ENCODE results near the gene NCKAP5.

The NCKAP5 gene

DNA sequence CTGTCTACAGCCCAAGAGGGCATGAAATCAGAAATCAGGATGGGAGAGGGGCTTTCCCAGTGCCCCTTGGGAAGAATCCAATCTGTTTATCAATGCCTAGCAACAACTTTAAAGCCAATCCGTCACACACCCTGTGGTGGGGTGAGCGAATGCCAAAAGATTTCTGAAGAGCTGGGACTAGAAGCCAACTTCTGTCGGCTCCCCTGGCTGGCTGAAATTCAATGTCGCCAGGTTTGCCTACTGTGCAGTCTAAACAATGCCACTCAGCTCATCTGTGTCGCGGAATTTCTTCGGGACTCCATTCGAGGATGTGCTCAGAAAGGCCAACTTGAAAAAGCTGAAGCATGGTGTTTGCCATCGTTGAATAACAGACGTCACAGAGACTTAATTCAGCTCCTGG, 31.5 kb upstream of the NCKAP5 start:
- Histone ChIP-seq H3K4me1 (ENCODE audit: insufficient read depth, low read length) (no peaks in the 10 kb centered on the region), H3K4me3 (ENCODE audit: low read depth in 1 of 2, low read length in 2 of 2) (no peak overlapping the region), H2AFZ (ENCODE audit: low read depth, low read length) (no peak overlapping the region), H3K79me2 (ENCODE audit: insufficient read depth, low read length) (no peaks in the 10 kb centered on the region), H3K36me3 (ENCODE audit: insufficient read depth, low read length) (no peaks in the 10 kb centered on the region), H3K9me3 (ENCODE audit: insufficient read depth, low read length, severe bottlenecking) (no peaks in the 10 kb centered on the region), H4K20me1 (ENCODE audit: insufficient read depth, low read length) (no peaks in the 10 kb centered on the region), H3K9ac (ENCODE audit: low read depth, low read length) (no peak overlapping the region), H3K4me2 (ENCODE audit: insufficient read depth, low read length) (no peak overlapping the region), H3K27me3 (ENCODE audit: insufficient read depth, low read length, poor library complexity) (peaks cover 4% of the 10 kb centered on the region), H3K27ac (ENCODE audit: low read length) (no peak overlapping the region)
- TF ChIP-seq, protein P1, sequence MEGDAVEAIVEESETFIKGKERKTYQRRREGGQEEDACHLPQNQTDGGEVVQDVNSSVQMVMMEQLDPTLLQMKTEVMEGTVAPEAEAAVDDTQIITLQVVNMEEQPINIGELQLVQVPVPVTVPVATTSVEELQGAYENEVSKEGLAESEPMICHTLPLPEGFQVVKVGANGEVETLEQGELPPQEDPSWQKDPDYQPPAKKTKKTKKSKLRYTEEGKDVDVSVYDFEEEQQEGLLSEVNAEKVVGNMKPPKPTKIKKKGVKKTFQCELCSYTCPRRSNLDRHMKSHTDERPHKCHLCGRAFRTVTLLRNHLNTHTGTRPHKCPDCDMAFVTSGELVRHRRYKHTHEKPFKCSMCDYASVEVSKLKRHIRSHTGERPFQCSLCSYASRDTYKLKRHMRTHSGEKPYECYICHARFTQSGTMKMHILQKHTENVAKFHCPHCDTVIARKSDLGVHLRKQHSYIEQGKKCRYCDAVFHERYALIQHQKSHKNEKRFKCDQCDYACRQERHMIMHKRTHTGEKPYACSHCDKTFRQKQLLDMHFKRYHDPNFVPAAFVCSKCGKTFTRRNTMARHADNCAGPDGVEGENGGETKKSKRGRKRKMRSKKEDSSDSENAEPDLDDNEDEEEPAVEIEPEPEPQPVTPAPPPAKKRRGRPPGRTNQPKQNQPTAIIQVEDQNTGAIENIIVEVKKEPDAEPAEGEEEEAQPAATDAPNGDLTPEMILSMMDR (IDR thresholded peaks at IDR 0.05; ENCODE audit: borderline replicate concordance, extremely low read depth, low read length, poor library complexity, severe bottlenecking) = no peak
- TF ChIP-seq EZH2 (IDR thresholded peaks at IDR 0.05; ENCODE audit: borderline replicate concordance, low read depth, low read length, severe bottlenecking) = no peak
- no peak for ATAC-seq (ENCODE audit: insufficient read depth, low read depth)
- no peak for DNase-seq

DNA sequence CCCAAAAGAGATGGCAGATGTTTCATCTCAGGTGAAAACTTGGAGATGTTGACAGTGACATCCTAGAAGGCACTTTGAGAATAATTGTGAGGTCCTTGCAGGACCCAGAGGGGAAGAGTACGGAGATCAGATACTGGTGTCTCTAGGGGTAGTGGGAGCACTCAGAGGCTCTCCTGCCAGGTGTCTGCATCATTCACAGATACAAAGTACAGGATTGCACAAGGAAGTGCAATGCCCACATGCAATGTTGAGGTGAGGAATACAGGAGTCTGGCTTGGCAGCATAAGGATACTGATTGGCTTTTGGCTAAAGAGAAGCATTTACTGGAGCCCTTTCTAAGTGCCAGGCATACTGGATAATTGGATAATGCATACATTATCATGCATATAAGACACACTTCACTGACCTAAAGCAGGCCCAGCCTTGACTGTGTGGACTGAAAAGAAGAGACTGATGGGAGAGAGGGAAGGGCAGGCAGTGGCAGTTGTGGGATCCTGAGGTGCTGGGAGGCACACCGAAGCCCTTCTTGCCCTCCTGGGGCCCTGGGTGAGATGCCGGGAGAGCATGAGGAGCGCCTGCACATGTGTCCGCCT, 31.0 kb upstream of the NCKAP5 start:
- H3K27me3 ChIP-seq (ENCODE audit: insufficient read depth, low read length, poor library complexity) = no peaks in the 10 kb centered on the region

DNA sequence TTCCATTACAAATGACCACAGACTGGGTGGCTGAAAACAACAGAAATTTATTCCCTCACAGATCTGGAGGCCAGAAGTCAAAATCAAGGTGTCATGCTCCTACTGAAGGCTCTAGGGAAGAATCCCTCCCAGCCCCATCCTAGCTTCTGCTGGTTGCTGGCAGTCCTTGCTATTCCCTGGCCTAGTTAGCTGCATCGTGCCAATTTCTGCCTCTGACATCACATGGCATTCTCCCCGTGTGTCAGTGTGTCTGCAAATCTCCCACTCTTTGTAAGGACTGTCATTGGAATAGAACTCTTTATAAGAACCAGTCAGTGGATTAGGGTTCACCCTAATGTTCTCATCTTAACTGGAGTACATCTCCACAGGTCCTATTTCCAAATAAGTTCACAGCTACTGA, 30.5 kb upstream of the NCKAP5 start:
- Histone ChIP-seq H3K9ac (ENCODE audit: low read depth, low read length) (no peak overlapping the region), H2AFZ (ENCODE audit: low read depth, low read length) (no peak overlapping the region), H3K4me3 (ENCODE audit: low read depth in 1 of 2, low read length in 2 of 2) (no peak overlapping the region), H3K4me2 (ENCODE audit: insufficient read depth, low read length) (no peak overlapping the region), H3K27me3 (ENCODE audit: insufficient read depth, low read length, poor library complexity) (peaks cover 4% of the 10 kb centered on the region), H3K27ac (ENCODE audit: low read length) (no peak overlapping the region), H3K4me1 (ENCODE audit: insufficient read depth, low read length) (no peaks in the 10 kb centered on the region), H3K79me2 (ENCODE audit: insufficient read depth, low read length) (no peaks in the 10 kb centered on the region), H4K20me1 (ENCODE audit: insufficient read depth, low read length) (no peaks in the 10 kb centered on the region), H3K9me3 (ENCODE audit: insufficient read depth, low read length, severe bottlenecking) (no peaks in the 10 kb centered on the region), H3K36me3 (ENCODE audit: insufficient read depth, low read length) (no peaks in the 10 kb centered on the region)
- no peak for ATAC-seq (ENCODE audit: insufficient read depth, low read depth)
- DNase-seq = no peak
- TF ChIP-seq EZH2 (IDR thresholded peaks at IDR 0.05; ENCODE audit: borderline replicate concordance, low read depth, low read length, severe bottlenecking) = no peak
- TF ChIP-seq, protein P1 (IDR thresholded peaks at IDR 0.05; ENCODE audit: borderline replicate concordance, extremely low read depth, low read length, poor library complexity, severe bottlenecking) = no peak

More for the DNA sequence above, 31.0 kb upstream of the NCKAP5 start:
- H4K20me1 ChIP-seq (ENCODE audit: insufficient read depth, low read length) = no peaks in the 10 kb centered on the region
- no peaks in the 10 kb centered on the region for H3K36me3 ChIP-seq (ENCODE audit: insufficient read depth, low read length)
- H3K4me3 ChIP-seq (ENCODE audit: low read depth in 1 of 2, low read length in 2 of 2) = no peak overlapping the region
- no peaks in the 10 kb centered on the region for H3K79me2 ChIP-seq (ENCODE audit: insufficient read depth, low read length)
- no peak overlapping the region for H3K27ac ChIP-seq (ENCODE audit: low read length)
- DNase-seq (no peak), ATAC-seq (ENCODE audit: insufficient read depth, low read depth) (no peak)
- no peak for TF ChIP-seq EZH2 (IDR thresholded peaks at IDR 0.05; ENCODE audit: borderline replicate concordance, low read depth, low read length, severe bottlenecking)
- TF ChIP-seq, protein P1 (IDR thresholded peaks at IDR 0.05; ENCODE audit: borderline replicate concordance, extremely low read depth, low read length, poor library complexity, severe bottlenecking) = no peak
- H2AFZ ChIP-seq (ENCODE audit: low read depth, low read length) = no peak overlapping the region
- H3K4me1 ChIP-seq (ENCODE audit: insufficient read depth, low read length) = no peaks in the 10 kb centered on the region
- H3K4me2 ChIP-seq (ENCODE audit: insufficient read depth, low read length) = no peak overlapping the region
- H3K9ac ChIP-seq (ENCODE audit: low read depth, low read length) = no peak overlapping the region
- no peaks in the 10 kb centered on the region for H3K9me3 ChIP-seq (ENCODE audit: insufficient read depth, low read length, severe bottlenecking)

All from DND-41 (cell line).